ENCODE measurements around the gene SUMO3. TPM values are rescaled to one million over a fixed set of nuclear protein-coding genes. Genes with fewer than 3 reads are reported as not detected.

The SUMO3 gene
- total RNA-seq, 6 experiments from 2014 or later: 33.4 to 41.2 (median 36.6) TPM

DNA sequence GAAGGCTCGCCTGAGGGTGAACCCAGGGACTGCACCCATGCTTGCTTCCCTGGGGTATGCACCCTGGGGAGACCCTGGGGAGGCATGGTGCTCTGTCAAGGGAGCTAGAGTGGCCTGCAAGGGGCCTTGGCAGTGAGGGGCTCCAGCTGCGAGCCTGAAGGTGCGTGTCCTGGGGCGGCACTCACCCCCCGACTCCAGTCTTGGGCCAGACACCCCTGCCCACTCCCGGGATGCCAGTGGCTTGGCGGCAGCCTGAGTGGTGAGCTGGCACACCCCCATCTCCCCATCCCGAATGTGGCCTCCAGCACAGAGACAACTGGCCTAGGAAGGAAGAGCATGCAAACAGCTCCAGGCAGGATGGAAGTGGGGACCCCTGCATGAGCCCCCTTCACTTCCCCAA, 2.6 kb downstream of the SUMO3 start:
- Histone ChIP-seq H3K36me3 (peaks cover 0 to 4% (median 1%) of the 10 kb centered on the region in 4 donors), H3K27ac (no peak overlapping the region), H3K9me3 (no peaks in the 10 kb centered on the region), H3K4me1 (peaks cover 0 to 8% (median 2%) of the 10 kb centered on the region in 4 donors), H3K4me3 (no peak overlapping the region), H3K27me3 (no peaks in the 10 kb centered on the region)
- no peak for ATAC-seq
- DNase-seq: no peak
- intact Hi-C loops (cut with DNase I): loop anchor here in 1 of 2 donors (10.0 kb wide), 1 partner anchor 120 kb away; no protein-coding TSS in a partner anchor
- no peak for TF ChIP-seq CTCF (IDR thresholded peaks at IDR 0.05)
- TF ChIP-seq POLR2A (IDR thresholded peaks at IDR 0.05): no peak
- 86% methylated on average over 1 of the region's 8 CpGs for WGBS (ENCODE audit: insufficient coverage, low coverage, low lambda C conversion rate, missing lambda C conversion rate)

- WGBS (ENCODE audit: insufficient coverage, low coverage, low lambda C conversion rate, missing lambda C conversion rate): 69% methylated on average over 7 of the region's 11 CpGs
Measured at GRCh38 chr21:44814498-44815023, 3.3 kb downstream of the SUMO3 start.

DNA sequence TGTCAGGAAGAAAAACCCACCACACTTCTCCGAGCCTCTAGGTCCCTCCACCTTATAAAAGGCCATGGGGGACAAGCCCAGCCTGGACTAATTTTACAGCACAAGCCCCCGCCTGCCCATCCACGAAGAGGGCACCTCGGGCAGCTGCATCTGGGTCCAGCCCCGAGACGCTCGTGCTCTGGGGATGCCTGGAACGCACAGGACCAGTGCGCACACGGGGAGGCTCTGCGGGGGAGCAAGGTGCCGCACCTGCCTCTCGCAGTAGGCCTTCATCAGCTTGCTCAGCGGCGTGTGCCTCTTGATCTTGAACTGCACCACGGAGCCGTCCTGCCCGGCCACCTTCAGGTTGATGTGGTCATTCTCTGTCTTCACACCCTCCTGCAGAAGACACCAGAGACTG, 4.1 kb downstream of the SUMO3 start:
- H3K27ac ChIP-seq: no peak overlapping the region
- DNase-seq (no peak), ATAC-seq (no peak)
- H3K27me3 ChIP-seq: no peaks in the 10 kb centered on the region
- intact Hi-C loops (cut with DNase I): loop anchor here in 1 of 2 donors (10.0 kb wide), 1 partner anchor 121 kb away; no protein-coding TSS in a partner anchor
- WGBS (ENCODE audit: insufficient coverage, low coverage, low lambda C conversion rate, missing lambda C conversion rate): no CpG with 5 or more reads among the region's 18 CpGs
- H3K4me1 ChIP-seq: peaks cover 0 to 8% (median 2%) of the 10 kb centered on the region in 4 donors
- H3K9me3 ChIP-seq: no peaks in the 10 kb centered on the region
- H3K36me3 ChIP-seq: peaks cover 0 to 16% (median 1%) of the 10 kb centered on the region in 4 donors
- no peak overlapping the region for H3K4me3 ChIP-seq
- TF ChIP-seq POLR2A (IDR thresholded peaks at IDR 0.05): no peak

More at GRCh38 chr21:44814498-44815023, 3.3 kb downstream of the SUMO3 start:
- no peak overlapping the region for H3K4me3 ChIP-seq
- peaks cover 0 to 8% (median 2%) of the 10 kb centered on the region in 4 donors for H3K4me1 ChIP-seq
- H3K27me3 ChIP-seq: no peaks in the 10 kb centered on the region
- intact Hi-C loops (cut with DNase I): loop anchor here in 1 of 2 donors (10.0 kb wide), 1 partner anchor 120 kb away; no protein-coding TSS in a partner anchor
- H3K36me3 ChIP-seq: peaks cover 0 to 7% (median 1%) of the 10 kb centered on the region in 4 donors
- DNase-seq (no peak), ATAC-seq (no peak)
- TF ChIP-seq POLR2A (IDR thresholded peaks at IDR 0.05): no peak
- TF ChIP-seq CTCF (IDR thresholded peaks at IDR 0.05): no peak
- no peak overlapping the region for H3K27ac ChIP-seq
- no peaks in the 10 kb centered on the region for H3K9me3 ChIP-seq

DNA sequence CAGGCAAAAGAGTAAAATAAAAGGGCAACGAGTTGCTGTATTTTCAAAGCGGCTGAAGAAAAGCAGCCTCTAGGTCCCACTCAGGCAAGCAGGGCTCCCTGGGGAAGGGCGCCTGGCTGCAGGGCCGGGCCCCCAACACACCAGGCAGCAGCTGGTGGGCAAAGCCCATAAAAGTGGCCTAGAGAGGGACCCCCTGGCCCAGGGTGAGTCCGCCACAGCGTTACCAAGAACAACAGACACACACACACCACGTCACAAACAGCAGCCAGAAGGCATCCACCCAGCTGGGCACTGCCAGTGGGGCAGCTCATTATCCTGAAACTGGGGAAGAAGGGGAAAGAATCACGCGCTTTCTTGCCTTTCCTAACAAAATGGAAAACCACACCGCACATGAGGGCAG, 4.7 kb downstream of the SUMO3 start:
- Histone ChIP-seq H3K4me3 (no peak overlapping the region), H3K4me1 (peaks cover 0 to 8% (median 2%) of the 10 kb centered on the region in 4 donors), H3K27me3 (no peaks in the 10 kb centered on the region), H3K36me3 (peaks cover 0 to 20% (median 3%) of the 10 kb centered on the region in 4 donors), H3K9me3 (no peaks in the 10 kb centered on the region), H3K27ac (no peak overlapping the region)
- ATAC-seq (no peak), DNase-seq (no peak)
- TF ChIP-seq POLR2A (IDR thresholded peaks at IDR 0.05) (no peak), CTCF (IDR thresholded peaks at IDR 0.05) (no peak)
- intact Hi-C loops (cut with DNase I): loop anchor here in 1 of 2 donors (10.0 kb wide), 1 partner anchor 122 kb away; no protein-coding TSS in a partner anchor
- WGBS (ENCODE audit: insufficient coverage, low coverage, low lambda C conversion rate, missing lambda C conversion rate): 96% methylated on average over 8 of the region's 10 CpGs

DNA sequence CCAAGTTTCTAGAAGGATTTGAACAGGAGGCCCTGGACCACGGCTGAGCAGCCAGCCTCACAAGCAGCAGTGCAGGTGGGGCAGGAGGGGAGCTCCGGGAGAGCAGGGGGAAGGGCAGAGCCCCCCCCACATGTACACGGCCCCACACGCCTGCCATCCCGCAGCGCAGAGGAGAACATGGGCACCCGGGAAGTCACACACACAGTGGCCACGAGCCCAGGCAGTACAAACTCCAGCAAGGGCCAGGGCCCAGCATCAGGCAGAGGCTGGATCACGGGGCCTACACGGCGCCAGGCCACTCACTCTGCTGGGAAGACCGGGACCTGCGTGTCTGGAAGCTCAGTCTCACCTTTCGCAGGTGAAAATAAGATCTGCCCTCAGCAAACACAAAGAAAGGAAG, 5.2 kb downstream of the SUMO3 start:
- intact Hi-C loops (cut with DNase I): loop anchor here in 1 of 2 donors (10.0 kb wide), 1 partner anchor 122 kb away; no protein-coding TSS in a partner anchor
- no peak for DNase-seq
- Histone ChIP-seq H3K9me3 (no peaks in the 10 kb centered on the region), H3K36me3 (peaks cover 0 to 25% (median 3%) of the 10 kb centered on the region in 4 donors), H3K27me3 (no peaks in the 10 kb centered on the region), H3K27ac (no peak overlapping the region), H3K4me3 (no peak overlapping the region), H3K4me1 (peaks cover 0 to 8% (median 2%) of the 10 kb centered on the region in 4 donors)
- TF ChIP-seq CTCF (IDR thresholded peaks at IDR 0.05) (no peak), POLR2A (IDR thresholded peaks at IDR 0.05) (no peak)
- no peak for ATAC-seq
- WGBS (ENCODE audit: insufficient coverage, low coverage, low lambda C conversion rate, missing lambda C conversion rate): 80% methylated on average over 2 of the region's 14 CpGs
